Activated T-helper 9 cell treated with anti-CD3 and anti-CD28 coated beads, Interleukin-2, amount 50 U/mL, for 16 hours (primary cell): ENCODE data around the gene PPP1R37.
A peak's percentile ranks its signal among the peaks of the same experiment; 100 is the strongest.
"Not testable (repeated sequence)": the region's sequence is repeated elsewhere in the genome, so short reads cannot be mapped to it uniquely, and the experiment has no call there.

Source experiments
- DNase-seq: peaks from one replicate; pipeline ENCODE4 v3.0.0-alpha.2; 2020; ENCODE audit warnings: low read depth

PPP1R37 gene

DNA sequence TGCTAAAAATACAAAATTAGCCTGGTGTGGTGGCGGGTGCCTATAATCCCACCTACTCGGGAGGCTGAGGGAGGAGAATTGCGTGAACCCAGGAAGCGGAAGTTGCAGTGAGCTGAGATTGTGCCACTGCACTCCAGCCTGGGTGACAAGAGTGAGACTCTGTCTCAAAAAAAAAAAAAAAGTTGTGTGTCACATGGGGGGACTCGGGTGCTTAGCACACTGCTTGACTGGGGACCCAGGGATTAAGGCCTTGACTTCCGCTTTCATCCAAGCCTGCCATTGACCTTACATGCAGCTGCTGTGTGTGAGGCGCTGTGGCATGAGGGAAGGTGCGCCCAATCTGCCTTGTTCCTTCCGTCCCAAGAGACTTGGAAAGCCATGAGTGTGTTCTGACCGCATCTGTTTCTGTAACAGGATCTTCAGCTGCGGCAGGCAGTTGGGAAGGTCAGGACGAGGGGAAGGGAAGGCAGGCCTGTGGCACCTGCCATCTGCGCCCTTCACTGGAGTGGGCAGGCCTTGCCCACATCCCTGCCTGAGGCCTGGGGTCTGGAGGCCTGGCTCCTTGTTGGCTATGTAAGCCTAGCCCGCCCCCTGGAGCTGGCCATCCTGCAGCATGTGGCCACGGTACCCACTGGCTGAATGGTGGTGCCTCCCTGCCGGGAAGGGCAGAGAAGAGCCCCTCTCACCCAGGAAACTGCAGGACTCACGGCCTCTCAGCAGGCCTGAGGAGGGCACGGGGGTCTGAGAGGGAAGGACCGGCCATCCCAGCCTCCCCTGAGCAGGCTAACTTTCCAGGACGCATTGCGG is 23.0 kb downstream of the PPP1R37 start:
- no peak for DNase-seq

DNA sequence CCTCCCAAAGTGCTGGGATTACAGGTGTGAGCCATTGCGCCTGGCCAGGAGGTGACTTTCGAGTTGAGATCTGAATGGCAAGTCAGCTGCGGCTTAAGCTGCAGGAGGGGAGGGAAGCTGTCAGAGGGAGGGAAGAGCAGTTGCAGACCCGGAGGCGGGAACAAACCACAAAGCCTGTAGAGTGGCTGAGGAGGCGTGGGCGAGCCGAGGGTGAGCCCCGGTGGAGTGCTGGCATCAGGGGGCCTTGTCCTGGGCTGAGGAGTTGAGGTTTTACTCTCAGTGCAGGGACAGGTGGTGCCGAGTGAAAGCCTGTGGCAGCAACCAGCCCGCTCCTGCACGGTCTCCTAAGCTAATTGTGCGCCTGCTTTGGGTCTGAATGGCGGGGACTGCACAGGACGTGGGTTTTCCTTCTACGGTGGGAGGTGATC is 24.2 kb downstream of the PPP1R37 start:
- peak; percentile 40 for DNase-seq

DNA sequence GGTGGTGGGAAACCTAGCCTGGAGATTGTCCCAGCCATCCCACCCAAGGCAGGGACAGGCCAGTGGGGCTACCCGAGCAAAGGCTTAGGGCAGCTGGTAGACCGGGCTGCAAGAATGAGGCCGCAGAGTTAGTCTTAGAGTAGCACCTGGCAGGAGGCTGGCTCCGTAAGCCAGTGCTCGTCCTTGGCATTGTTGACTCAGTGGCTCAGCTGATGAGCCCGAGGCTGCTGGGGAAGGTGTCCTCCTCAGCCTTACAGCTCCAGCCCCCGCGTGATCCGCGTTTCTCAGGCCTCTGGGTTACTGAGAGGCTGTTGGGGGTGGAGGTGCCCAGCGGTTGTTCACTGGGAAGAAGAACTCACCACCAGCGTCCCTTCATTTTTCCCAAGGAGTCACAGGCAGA is 24.7 kb downstream of the PPP1R37 start:
- DNase-seq, result no peak

DNA sequence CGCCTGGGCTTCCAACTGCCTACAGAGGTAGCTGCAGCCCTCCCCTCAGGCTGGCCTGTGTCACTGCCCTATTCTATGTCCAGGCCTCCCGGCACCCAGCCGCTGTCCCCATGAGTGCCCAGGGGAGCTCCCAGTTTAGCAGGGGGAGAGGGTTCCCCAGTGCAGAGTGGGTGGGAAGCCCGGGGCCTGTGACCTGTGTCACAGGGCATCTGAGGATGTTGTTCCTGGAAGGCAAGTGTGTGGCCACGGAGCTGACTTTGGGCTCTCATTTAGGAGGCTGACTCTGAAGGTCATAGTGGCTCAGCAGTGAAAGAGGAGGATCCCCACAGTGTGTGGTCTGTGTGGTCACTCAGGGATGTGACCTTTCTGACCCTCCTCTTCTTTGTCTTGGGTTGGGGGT is 25.1 kb downstream of the PPP1R37 start:
- no peak for DNase-seq

DNA sequence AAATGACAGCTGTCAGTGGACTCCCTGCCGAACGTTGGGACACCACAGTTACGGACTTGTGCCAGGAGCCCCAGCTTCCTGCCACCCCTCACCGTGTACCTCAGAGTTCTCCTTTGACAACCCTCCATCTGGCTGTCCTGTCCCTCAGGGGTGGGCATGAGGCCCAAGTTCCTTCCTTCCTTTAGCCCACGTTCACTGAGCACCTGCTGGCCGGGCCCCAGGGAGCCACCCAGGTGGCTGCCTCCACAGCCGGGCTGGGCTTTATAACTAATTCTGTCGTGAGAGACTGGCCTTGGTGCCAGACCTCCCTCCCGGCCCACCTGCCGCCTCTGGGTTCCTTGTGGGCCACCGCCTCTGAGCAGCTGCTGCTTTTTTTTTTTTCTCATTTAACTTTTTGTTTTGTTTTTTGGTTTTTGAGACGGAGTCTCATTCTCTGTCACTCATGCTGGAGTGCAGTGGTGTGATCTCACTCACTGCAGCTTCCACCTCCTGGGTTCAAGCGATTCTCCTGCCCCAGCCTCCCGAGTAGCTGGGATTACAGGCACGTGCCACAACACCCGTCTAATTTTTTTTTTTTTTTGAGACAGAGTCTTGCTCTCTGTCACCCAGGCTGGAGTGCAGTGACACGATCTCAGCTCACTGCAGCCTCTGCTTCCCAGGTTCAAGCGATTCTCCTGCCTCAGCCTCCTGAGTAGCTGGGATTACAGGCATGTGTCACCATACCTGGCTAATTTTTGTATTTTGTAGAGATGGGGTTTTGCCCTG is 25.8 kb downstream of the PPP1R37 start:
- DNase-seq, result not testable (repeated sequence)

DNA sequence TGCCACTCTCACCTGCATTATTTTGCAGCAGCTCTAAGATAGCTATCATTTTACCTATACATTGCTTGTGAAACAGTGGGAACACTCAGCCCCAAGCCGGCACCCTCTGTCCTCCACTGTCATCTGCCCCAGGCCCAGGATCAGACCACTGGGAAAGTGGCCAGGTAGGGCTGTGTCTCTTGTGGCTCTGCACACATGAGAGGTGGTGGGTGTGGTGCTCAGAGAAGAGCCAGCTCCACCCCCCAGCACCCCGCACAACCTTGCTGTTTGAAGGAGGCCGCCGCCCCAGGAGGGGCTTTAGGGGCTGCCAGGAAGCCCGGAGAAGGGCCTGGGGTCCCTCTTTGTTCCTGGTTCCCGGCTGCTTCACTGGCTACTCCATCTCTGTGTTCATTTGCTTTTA is 26.6 kb downstream of the PPP1R37 start:
- no peak for DNase-seq

DNA sequence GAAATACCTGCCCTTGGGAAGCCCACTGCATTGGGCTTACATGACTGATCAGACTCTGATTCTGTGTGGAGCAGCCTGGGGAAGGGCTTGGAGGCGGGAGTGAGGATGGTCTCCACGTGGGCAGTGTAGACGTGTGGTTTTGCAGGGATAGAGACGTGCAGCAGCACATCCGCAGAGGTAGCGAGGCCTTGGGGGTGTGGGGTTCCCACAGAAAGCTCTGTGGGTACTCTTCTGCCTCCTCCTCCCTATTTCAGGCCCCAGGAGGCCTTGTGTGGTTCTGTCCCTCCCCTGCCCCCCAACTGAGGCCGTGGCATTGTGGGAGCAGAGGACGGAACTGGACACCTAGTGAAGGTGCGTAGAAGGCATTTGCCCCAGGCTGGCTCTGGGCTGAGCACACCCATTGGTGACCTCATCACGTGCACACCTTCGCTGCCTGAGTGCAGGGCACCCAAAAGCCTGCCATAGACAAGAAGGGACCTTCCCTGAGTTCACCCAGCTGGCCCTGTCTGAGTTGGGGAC is 28.9 kb downstream of the PPP1R37 start:
- no peak for DNase-seq

DNA sequence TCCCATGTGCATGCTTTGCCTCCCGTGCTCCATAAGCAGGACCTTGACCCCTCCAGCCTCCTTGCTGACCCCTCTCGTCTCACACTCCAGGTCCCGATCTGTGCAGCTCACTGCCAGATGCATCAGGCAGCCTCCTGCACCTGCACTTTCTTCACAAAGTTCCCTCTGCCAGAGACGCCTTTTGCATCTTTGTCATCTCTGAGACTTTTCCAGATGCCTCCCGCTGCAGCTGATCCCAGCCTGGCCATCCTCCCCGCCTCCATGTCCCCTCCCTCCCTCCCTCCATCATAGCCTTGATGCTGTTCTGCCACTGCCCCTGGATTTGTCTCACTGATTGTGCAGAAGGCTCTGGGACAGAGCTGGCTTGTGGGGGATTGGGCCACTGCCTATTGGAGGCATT is 29.9 kb downstream of the PPP1R37 start:
- no peak for DNase-seq

DNA sequence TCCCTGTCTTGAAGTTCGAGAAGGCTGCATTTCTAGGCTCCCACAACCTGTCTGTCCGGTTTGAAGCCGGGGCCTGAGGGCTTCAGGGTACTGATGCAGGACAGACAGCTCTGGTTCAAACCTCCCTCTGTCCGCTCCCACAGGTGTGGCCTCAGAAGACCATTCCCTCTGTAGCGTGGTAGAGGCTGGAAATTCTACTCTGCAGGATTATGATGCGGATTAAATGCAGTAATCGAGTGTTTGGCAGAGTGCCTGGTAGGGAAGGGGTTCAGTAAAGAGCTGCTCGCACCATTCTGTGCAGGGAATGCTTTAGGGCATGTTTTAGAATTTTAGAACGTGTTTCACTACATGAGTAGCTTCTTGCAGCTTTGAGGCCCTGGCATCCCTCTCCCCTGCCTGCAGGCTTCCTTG is 30.5 kb downstream of the PPP1R37 start:
- no peak for DNase-seq

DNA sequence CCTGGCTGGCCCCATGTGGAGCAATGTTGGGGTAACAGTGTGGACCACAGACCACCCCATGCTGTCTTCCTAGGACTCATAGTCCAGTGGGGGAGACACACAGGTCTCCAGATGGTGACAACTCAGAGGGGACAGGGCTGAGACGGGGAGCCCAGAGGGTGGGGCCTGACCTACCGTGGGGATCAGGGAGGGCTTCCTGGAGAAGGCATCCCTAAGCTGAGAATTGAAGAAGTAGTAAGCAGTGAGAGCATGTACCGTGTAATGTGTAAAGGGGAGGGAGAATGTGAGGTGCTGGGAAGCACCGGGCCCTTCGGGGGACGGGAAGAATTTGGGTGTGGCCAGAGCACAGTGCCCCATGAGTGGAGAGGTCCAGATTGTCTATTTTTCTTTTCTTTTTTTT is 31.0 kb downstream of the PPP1R37 start:
- DNase-seq, result no peak

DNA sequence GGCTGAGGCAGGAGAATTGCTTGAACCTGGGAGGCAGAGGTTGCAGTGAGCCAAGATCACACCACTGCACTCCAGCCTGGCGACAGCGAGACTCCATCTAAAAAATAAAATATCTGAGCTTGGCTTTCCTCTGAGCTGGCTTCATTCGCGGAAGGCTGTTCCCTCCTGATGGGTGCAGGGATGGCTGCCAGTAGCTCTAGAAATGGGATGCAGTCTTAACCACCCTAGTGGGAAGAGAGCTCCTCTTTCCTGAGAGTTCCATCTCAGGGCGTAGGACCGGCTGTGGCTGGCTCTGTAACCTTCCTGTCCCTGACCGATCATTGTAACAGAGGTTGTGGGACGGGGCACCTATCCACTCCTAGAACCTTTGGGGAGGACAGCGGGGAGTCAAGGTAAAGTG is 32.4 kb downstream of the PPP1R37 start:
- no peak for DNase-seq

DNA sequence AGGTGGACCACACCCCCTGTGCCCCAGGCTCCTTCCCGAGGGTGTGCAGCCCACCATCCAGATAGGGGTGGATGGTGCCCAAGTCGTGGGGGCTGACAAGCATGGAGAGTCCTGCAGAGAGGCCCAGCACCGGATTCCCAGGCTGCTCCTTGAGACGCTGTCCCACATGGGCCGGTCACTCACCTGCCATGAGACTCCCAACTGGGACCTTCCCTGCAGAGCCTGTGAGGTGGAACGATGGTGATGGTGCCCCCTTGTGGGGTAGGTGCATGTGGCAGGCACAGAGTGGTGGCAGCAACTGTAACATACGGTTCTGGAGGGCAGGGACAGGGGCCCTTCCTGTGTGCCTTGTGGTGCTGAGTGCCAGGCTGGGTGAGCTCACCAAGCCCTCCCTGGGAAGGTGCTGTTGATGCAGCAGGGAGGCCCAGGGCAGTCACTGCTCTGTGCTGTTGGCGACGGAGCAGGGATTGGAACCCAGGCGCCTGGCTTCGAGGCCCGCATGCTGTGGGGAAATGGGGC is 33.1 kb downstream of the PPP1R37 start:
- peak; percentile 41 for DNase-seq

DNA sequence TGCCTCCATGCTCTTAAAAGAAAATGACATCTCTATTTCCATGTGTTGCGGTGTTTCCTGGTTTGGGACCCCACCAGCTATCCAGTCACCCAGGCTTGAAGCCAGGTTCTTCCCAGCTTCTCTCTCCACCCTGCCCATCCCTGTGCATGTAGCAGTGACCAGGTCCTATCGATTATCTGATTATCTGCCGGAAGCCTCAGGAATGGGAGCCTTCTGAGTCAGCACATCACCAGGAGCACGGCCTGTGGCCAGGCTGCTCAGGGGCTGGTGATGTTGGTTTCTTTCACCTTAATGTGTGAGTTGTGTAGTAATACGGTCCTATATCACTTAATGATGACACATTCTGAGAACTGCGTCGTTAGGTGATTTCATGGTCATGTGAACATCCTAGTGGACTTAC is 33.7 kb downstream of the PPP1R37 start:
- no peak for DNase-seq

DNA sequence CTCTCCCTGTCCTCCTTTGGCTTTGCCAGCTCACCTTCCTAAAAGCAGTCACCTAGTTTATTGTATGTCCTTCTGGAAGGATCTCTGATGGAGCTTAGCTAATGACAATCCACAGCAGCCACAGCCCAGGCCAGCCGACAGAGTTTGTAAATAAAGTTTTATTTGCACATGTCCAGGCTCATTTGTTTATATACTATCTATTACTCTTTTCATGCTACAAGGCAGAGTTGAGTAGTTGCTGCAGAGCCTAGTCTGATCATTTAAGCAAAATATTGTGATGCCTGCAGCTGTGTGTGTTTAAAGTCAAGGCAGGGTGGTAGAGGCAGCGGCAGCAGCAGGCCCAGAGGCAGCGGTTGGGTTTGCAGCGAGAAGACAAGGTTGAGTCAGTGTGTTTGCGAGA is 35.2 kb downstream of the PPP1R37 start:
- no peak for DNase-seq

DNA sequence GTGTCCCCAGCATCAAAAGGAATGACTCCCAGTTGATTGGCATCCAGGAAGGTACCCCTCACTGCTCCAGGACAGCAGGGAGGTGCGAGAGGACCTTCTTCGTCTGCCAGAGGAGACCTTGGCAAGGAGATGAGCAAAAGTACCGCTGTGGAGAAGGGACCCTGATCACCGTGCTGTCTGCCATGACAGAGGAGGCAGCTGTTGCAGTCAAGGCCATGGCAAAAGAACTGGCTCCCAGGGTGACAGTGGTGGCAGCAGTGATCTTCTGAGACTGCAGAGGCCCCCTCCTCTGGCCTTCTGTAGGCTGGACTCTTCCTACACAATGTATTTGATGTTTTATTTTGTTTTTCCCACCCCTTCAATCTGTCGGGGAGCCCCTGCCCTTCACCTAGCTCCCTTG is 35.8 kb downstream of the PPP1R37 start:
- no peak for DNase-seq

DNA sequence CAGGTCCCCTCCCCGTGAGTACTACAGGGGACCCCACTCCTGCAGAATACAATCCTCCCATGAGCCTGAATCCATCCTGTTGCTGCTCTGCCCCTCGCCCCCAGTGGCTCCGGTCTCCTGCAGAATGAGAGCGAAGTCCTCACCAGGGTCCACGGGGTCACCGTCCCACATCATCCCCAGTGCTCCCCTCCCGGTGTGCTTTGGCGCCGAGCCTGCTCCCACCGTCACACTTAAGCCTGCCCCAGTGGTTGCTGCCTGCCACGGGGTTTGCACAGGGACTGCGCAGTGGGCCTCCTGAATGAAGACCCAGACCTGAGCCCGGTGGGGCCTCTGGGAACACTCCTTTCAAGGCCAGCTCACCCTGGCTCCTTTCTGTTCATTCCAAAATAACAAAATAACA is 37.3 kb downstream of the PPP1R37 start:
- no peak for DNase-seq

DNA sequence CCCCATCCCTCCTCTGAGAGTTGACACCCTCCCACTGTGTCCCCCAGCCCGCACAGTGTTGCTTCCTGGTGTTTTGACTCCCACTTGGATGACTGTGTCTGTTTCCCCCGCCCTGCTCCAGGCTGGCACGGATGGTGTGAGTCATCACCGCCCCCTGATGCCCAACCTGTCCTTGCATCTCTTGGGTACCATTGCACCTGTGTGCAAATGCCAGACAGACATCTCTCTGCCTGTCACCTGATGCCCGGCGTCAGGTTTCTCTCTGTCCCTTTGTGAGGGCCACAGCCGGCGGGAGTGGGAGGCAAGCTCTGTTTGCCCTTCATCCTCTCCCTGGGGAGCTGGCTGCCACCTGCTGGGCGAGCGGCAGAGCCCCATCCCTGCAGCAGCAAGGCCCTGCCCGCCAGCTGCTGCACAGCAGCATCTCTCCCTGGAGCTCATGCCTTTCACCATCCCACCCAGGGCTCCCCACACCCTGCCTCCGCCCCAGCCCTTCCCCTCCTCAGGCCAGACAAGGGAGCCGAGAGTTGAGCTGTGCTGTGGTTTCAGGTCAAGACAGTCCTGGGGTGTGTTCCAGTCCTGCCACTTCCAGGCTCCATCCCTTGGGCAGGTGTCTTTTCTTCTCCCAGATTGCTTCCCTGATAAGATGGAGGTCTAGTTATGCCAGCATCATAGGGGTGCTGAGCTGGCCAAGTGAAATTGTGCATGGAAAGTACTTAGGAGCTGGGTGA is 38.1 kb downstream of the PPP1R37 start:
- no peak for DNase-seq

DNA sequence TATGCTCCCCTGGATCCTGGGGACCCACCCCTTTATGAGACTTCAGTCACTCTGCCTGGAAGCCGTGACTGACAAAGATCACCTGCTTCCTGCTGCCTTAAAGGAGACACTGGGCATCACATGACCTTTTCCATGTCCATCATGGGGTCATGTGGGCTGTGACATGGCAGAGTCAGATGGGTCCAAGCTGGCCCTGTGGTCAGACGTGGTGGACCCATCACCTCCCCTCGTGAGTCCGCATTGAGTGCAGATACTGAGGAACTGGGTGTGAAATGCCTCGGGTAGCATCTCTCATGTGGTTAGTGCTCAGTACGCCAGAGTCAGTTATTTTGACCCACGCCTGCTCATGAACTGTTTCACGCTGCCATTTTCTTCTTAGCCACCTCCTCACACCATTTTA is 40.7 kb downstream of the PPP1R37 start:
- DNase-seq, result no peak

DNA sequence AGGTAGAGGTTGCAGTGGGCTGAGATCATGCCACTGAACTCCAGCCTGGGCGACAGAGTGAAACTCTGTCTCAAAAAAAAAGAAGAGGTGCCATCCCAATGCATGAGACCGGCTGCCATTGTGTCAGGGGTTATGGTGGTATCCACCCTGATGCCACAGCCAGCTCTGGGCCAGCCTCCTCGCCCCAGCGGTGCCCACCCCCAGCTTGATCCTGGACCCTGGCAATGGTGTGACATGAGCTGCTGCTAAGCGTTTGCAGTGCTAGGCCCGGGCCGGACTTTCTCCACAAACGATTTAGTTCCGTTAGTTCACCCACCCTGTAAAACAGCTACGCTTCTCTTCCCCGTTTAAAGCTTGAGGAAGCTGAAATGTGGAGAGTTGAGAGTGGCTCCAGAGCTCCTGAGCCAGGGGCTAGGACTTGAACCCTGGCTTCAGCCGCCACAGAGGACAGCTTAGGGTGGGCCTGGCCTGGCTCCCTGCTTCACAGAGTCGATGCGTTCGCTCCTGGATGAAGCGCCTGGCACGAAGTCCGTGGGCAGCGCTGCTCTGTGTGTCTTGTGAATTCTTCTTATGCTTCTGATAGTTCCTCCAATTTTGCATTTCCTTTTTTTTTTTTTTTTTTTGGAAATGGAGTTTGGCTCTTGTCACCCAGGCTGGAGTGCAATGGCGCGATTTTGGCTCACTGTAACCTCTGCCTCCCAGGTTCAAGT is 42.4 kb downstream of the PPP1R37 start:
- no peak for DNase-seq

DNA sequence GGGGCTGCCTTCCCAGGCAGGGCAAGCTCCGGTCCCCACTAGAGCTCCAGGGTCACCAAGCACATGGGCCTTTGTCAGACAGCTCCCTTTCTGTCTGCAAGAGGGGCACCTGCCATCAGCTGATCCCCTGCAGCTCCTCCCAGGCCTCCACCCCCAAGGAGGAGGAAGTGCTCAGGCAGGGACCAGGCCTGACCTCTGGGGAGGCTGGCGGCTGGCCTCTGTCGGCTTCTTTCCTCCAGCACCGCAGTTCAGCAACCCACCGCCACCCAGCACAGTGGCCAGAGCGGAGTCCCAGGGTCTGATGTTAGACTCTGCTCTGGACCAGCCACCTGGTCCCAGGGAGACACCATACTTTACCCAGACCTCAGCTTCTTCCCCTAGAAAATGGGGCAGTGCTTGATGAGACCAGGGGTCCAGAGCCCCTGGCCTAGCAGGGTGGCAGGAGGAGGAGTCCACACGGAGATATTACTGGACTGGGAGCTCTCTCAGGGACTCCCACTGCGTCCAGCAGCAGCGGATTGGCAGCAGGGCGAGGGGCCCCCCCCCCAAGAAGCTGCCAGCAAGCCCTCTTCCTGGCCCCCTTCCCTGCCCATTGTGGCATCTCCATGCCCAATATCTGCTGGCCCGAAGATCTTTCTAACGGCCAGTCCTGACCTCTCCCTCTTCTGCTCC is 43.7 kb downstream of the PPP1R37 start:
- no peak for DNase-seq

DNA sequence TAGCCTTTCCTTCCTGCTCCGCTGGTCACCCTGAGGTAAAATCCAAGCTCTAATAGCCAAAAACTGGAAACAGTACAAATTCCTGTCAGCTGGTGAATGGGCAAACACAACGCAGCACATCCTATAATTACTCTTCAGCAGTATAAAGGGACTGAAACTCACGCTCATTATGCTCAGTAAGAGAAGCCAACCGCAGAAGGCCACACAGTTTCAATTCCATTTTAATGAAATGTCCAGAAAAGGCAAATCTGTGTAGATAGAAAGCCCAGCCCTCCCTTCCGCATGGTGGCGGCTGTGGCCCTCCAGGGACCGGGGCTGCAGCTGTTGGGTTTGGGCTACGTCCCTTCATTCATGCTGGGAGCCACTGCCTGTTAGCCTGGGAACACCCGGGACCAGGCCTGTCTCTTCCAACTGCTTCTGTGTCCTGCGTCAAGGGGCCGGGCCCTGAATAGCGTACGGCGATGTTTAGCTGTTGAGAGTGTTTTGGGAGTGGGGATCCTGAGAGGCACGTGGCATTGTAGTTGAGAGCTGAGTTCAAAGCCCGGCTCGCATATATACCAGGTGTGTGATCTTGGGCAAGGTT is 44.3 kb downstream of the PPP1R37 start:
- no peak for DNase-seq
